Natural killer cell (primary cell): Measurements from ENCODE around the gene APBA2. TPM values are rescaled to one million over a fixed set of nuclear protein-coding genes. Genes with fewer than 3 reads are reported as not detected.
A peak's percentile ranks its signal among the peaks of the same experiment; 100 is the strongest.
"Not testable (repeated sequence)": the region's sequence is repeated elsewhere in the genome, so short reads cannot be mapped to it uniquely, and the experiment has no call there.

ENCODE experiments used
- ATAC-seq, 3 donors: fragments of 150-1000 bp in 2 of 3; fragments of 200-7000 bp in 1 of 3; cut with Tn5 transposase; 1 replicate in 1 of 3; 2 replicates in 2 of 3; pipeline ENCODE4 v1.10.0; 2021; ENCODE audit warnings: mild to moderate bottlenecking in 2 of 3, moderate library complexity in 2 of 3
- DNase-seq, 2 donors: peaks; one replicate each; pipeline versions ENCODE4 v3.0.0 to v3.0.0-alpha.2; 2013 to 2021; ENCODE audit warnings: mixed read lengths in 1 of 2
- H3K27ac ChIP-seq: one replicate; pipeline ENCODE4 v1.5.1; 2013; ENCODE audit warnings: mild to moderate bottlenecking, low read length
- H3K27me3 ChIP-seq: one replicate; pipeline ENCODE4 v1.6.1; 2013; ENCODE audit warnings: low read length; ENCODE audit not compliant: control insufficient read depth, insufficient read depth
- H3K36me3 ChIP-seq: one replicate; pipeline ENCODE4 v1.6.1; 2013; ENCODE audit warnings: low read length; ENCODE audit not compliant: control insufficient read depth, insufficient read depth
- H3K4me1 ChIP-seq: one replicate; pipeline ENCODE4 v1.6.1; 2013; ENCODE audit warnings: low read length; ENCODE audit not compliant: control insufficient read depth, insufficient read depth
- H3K4me3 ChIP-seq: one replicate; pipeline ENCODE4 v1.5.1; 2013; ENCODE audit warnings: low read length
- H3K9me3 ChIP-seq: one replicate; pipeline ENCODE4 v1.6.1; 2013; ENCODE audit warnings: low read length; ENCODE audit not compliant: control insufficient read depth, insufficient read depth
- H3K27ac Mint-ChIP-seq, 2 donors: one replicate each; pipeline ENCODE4 v1.8.0; 2022; ENCODE audit warnings: mild to moderate bottlenecking in 2 of 2, mixed read lengths in 2 of 2, moderate library complexity in 1 of 2
- H3K27me3 Mint-ChIP-seq, 2 donors: one replicate each; pipeline ENCODE4 v1.8.0; 2022; ENCODE audit warnings: low read depth in 2 of 2, mixed read lengths in 2 of 2
- H3K36me3 Mint-ChIP-seq: one replicate; pipeline ENCODE4 v1.8.0; 2022; ENCODE audit warnings: mixed read lengths
- H3K4me1 Mint-ChIP-seq, 2 donors: one replicate each; pipeline ENCODE4 v1.8.0; 2022; ENCODE audit warnings: mixed read lengths in 2 of 2
- H3K4me3 Mint-ChIP-seq: one replicate; pipeline ENCODE4 v1.8.0; 2022; ENCODE audit warnings: mild to moderate bottlenecking, moderate library complexity, mixed read lengths
- H3K9me3 Mint-ChIP-seq, 2 donors: one replicate each; pipeline ENCODE4 v1.8.0; 2022; ENCODE audit warnings: mixed read lengths in 2 of 2
- WGBS: methylation state at CpG from one replicate; pipeline ENCODE4 v1.1.7; 2013; ENCODE audit warnings: missing lambda C conversion rate; ENCODE audit not compliant: insufficient coverage; 5-methylcytosine and 5-hydroxymethylcytosine counted together
- intact Hi-C: fragments of 100-400 bp; cut with micrococcal nuclease; formaldehyde crosslinking; loops from one replicate; pipeline ENCODE4 v1.14.2; 2022
- total RNA-seq, 4 donors: library from RNA; stranded (reverse); fragments of 120-200 nt in 1 of 4; gene quantifications; one replicate each; pipeline versions ENCODE4 v1.2.3 to v1.2.4, GENCODE V29; 2013 to 2022
- TF ChIP-seq, protein P1 (sequence below): fragments of 200-600 bp; IDR thresholded peaks from one replicate; pipeline ENCODE4 v1.8.0; 2022; ENCODE audit warnings: antibody characterized with exemption

APBA2 gene
- total RNA-seq, 3 donors from 2014 or later (not counting 1 experiment from before 2014, with no cell fraction given), result 96.4 to 119 (median 97.9) TPM

DNA sequence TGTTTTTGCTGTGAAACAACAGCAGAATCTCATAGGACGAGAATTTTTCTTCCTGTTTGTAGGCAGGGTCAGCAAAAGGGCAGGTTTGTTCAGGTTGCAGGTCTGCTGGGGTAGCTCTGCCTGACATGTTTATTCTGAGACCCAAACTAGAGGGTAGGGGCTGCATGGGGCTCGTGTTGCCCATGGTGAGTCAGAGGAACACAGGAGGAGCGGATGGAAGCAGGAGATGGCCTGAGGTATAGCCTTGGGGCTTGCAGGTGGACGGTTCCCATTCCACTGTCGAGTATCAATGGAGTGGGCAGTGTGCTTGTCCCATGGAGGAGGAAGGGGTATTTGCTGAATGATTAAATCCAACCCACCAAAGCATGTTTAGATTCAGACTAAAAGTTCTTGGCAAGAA is 138.9 kb downstream of the APBA2 start:
- intact Hi-C loops, result no loop called here
- ATAC-seq (no peak), DNase-seq (no peak)
- WGBS, result 85% methylated on average over 5 of the region's 5 CpGs
- Mint-ChIP-seq H3K27me3 (no peaks in the 10 kb centered on the region), H3K36me3 (no peaks in the 10 kb centered on the region), H3K27ac (peak overlapping the region in 1 of 2 donors; percentile 1), H3K9me3 (no peaks in the 10 kb centered on the region), H3K4me1 (peaks cover 38 to 40% of the 10 kb centered on the region in 2 donors), H3K4me3 (no peak overlapping the region)
- Histone ChIP-seq H3K27ac (no peak overlapping the region), H3K27me3 (no peaks in the 10 kb centered on the region), H3K9me3 (no peaks in the 10 kb centered on the region), H3K4me3 (no peak overlapping the region), H3K36me3 (no peaks in the 10 kb centered on the region), H3K4me1 (peaks cover 5% of the 10 kb centered on the region)
- TF ChIP-seq, protein P1, sequence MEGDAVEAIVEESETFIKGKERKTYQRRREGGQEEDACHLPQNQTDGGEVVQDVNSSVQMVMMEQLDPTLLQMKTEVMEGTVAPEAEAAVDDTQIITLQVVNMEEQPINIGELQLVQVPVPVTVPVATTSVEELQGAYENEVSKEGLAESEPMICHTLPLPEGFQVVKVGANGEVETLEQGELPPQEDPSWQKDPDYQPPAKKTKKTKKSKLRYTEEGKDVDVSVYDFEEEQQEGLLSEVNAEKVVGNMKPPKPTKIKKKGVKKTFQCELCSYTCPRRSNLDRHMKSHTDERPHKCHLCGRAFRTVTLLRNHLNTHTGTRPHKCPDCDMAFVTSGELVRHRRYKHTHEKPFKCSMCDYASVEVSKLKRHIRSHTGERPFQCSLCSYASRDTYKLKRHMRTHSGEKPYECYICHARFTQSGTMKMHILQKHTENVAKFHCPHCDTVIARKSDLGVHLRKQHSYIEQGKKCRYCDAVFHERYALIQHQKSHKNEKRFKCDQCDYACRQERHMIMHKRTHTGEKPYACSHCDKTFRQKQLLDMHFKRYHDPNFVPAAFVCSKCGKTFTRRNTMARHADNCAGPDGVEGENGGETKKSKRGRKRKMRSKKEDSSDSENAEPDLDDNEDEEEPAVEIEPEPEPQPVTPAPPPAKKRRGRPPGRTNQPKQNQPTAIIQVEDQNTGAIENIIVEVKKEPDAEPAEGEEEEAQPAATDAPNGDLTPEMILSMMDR, result no peak

DNA sequence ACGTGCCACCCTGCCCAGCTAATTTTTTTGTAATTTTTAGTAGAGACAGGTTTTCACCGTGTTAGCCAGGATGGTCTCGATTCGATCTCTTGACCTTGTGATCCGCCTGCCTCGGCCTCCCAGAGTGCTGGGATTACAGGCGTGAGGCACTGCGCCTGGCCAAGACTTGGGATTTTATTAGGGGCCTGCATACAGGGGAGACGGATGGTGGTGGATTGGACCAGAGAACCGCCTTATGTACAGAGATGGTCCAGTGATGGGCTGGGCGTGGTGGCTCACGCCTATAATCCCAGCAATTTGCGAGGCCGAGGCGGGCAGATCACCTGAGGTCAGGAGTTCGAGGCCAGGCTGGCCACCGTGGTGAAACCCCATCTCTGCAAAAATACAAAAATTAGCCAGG is 139.6 kb downstream of the APBA2 start:
- ATAC-seq, H3K4me3 ChIP-seq, H3K27ac Mint-ChIP-seq, H3K4me3 Mint-ChIP-seq, H3K4me1 ChIP-seq, H3K9me3 Mint-ChIP-seq, intact Hi-C loops, H3K9me3 ChIP-seq, DNase-seq, H3K27me3 ChIP-seq, H3K27me3 Mint-ChIP-seq, H3K36me3 Mint-ChIP-seq, H3K27ac ChIP-seq, H3K36me3 ChIP-seq: not testable (repeated sequence)
- 93% methylated on average over 17 of the region's 17 CpGs for WGBS
- peaks cover 38 to 40% of the 10 kb centered on the region in 2 donors for H3K4me1 Mint-ChIP-seq

DNA sequence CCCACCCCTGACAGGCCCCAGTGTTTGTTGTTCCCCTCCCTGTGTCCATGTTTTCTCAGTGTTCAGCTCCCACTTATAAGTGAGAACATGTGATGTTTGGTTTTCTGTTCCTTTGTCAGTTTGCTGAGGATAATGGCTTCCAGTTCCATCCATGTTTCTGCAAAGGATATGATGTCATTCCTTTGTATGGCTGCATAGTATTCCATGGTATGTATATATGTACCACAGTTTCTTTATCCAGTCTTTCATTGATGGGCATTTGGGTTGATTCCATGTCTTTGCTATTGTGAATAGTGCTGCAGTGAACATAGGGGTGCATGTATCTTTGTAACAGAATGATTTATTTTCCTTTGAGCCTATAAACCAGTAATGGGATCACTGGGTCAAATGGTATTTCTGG is 142.4 kb downstream of the APBA2 start:
- DNase-seq, H3K4me3 ChIP-seq, H3K36me3 ChIP-seq, intact Hi-C loops, ATAC-seq, H3K9me3 ChIP-seq, H3K27me3 ChIP-seq, H3K27me3 Mint-ChIP-seq, H3K27ac ChIP-seq, H3K9me3 Mint-ChIP-seq, H3K4me3 Mint-ChIP-seq, H3K36me3 Mint-ChIP-seq: not testable (repeated sequence)
- H3K4me1 Mint-ChIP-seq, result peaks cover 58 to 61% of the 10 kb centered on the region in 2 donors
- peak overlapping the region; percentile 60 to 87 for H3K27ac Mint-ChIP-seq
- peaks cover 32% of the 10 kb centered on the region for H3K4me1 ChIP-seq

DNA sequence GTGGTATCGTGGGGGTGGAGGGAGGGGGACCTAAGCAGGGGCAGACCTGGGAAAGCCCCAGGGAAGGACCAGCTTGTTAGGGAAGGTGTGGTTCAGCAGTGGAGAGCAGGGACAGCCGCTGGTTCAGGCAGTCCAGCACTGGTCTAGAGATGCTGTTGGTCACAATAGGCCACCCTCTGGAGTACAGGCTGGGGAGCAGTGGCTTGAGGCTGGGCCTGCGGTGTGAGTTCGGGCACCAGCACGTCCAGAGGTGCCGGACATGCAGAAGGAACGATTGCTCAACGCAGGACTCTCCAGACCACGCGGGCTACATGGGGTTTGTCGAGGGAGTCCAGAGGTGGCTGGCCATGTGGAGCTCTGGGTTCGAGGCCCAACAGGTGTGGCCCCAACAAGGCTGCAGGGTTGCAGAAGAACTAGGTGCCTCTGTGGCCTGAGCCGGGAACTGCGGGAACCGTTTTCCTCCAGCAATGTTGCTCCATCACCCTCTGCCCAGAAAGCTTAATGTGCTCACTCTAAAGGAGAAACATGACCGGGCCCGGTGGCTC is 143.9 kb downstream of the APBA2 start:
- no peaks in the 10 kb centered on the region for H3K36me3 Mint-ChIP-seq
- Histone ChIP-seq H3K27ac (no peak overlapping the region), H3K27me3 (no peaks in the 10 kb centered on the region), H3K9me3 (no peaks in the 10 kb centered on the region), H3K36me3 (no peaks in the 10 kb centered on the region), H3K4me3 (no peak overlapping the region), H3K4me1 (peaks cover 46% of the 10 kb centered on the region)
- 93% methylated on average over 17 of the region's 17 CpGs for WGBS
- peaks cover 64 to 67% of the 10 kb centered on the region in 2 donors for H3K4me1 Mint-ChIP-seq
- H3K9me3 Mint-ChIP-seq, result peaks cover 2 to 5% of the 10 kb centered on the region in 2 donors
- H3K4me3 Mint-ChIP-seq, result peak overlapping the region; percentile 49
- ATAC-seq (no peak), DNase-seq (no peak)
- H3K27me3 Mint-ChIP-seq, result no peaks in the 10 kb centered on the region
- H3K27ac Mint-ChIP-seq, result peak overlapping the region; percentile 87 to 90
- intact Hi-C loops, result loop anchor here (5.0 kb wide), 3 partner anchors 37 to 92 kb away; no protein-coding TSS in a partner anchor
- TF ChIP-seq, protein P1, result no peak
